ENCODE results near the gene POLG2.

GRCh38 chr17:64535357-64535756 lies 38.5 kb upstream of the POLG2 start:
- TF ChIP-seq CTCF (conservative IDR thresholded peaks at IDR 0.05; ENCODE audit: low read length) (no peak), EZH2phosphoT487 (IDR thresholded peaks at IDR 0.05; ENCODE audit: borderline replicate concordance) (no peak)
